OCI-LY7 (cell line): Measurements from ENCODE around the gene METTL27. TPM values are rescaled to one million over a fixed set of nuclear protein-coding genes. Genes with fewer than 3 reads are reported as not detected.
"Not testable (repeated sequence)": the region's sequence is repeated elsewhere in the genome, so short reads cannot be mapped to it uniquely, and the experiment has no call there.

Source experiments
- BruUV-seq: library from RNA; stranded (reverse); fragments of 400-500 nt; replicated peaks from 2 replicates; lab custom pipeline; 2021; lab: Mats Ljungman, UMichigan
- CTCF ChIA-PET: fragments of 300-600 bp; sonication (Branson Sonifier 250); formaldehyde crosslinking; loops from one replicate; lab custom pipeline; 2022; ENCODE audit warnings: antibody characterized with exemption; ENCODE audit not compliant: unreplicated experiment; lab: Charles Lee
- POLR2A ChIA-PET: fragments of 300-600 bp; sonication (Branson Sonifier 250); formaldehyde crosslinking; loops from one replicate; lab custom pipeline; 2022; ENCODE audit warnings: antibody characterized with exemption; lab: Charles Lee
- DNase-seq: peaks from one replicate; pipeline ENCODE4 v3.0.0-alpha.2; 2015; ENCODE audit warnings: low spot score
- H2AFZ ChIP-seq: fragments of 200-600 bp; sonication (generic), shearing (Covaris generic); 2 replicates; pipeline ENCODE4 v1.6.1; 2014; ENCODE audit warnings: mild to moderate bottlenecking, antibody characterized with exemption, low read length, moderate library complexity
- H3K27ac ChIP-seq: fragments of 200-600 bp; sonication (generic); 2 replicates; pipeline ENCODE4 v1.5.1; 2014; ENCODE audit warnings: mixed run types, low read depth, mild to moderate bottlenecking, moderate library complexity, low read length, inconsistent platforms; ENCODE audit not compliant: poor library complexity, severe bottlenecking
- H3K36me3 ChIP-seq: fragments of 200-600 bp; sonication (generic); 2 replicates; pipeline ENCODE4 v1.6.1; 2014; ENCODE audit warnings: mild to moderate bottlenecking, antibody characterized with exemption, low read length, moderate library complexity, mixed read lengths; ENCODE audit not compliant: insufficient read depth
- H3K4me1 ChIP-seq: fragments of 200-600 bp; sonication (generic); 2 replicates; pipeline ENCODE4 v1.5.1; 2014; ENCODE audit warnings: mild to moderate bottlenecking, low read length; ENCODE audit not compliant: insufficient read depth, poor library complexity, severe bottlenecking
- H3K4me2 ChIP-seq: fragments of 200-600 bp; sonication (generic); 2 replicates; pipeline ENCODE4 v1.6.1; 2014; ENCODE audit warnings: mild to moderate bottlenecking, low read length
- H3K4me3 ChIP-seq: fragments of 200-600 bp; sonication (generic); 2 replicates; pipeline ENCODE4 v1.5.1; 2014; ENCODE audit warnings: mild to moderate bottlenecking, low read depth, low read length; ENCODE audit not compliant: poor library complexity, severe bottlenecking
- H3K79me2 ChIP-seq: fragments of 200-600 bp; sonication (generic); 2 replicates; pipeline ENCODE4 v1.6.1; 2016; ENCODE audit warnings: low read depth, mild to moderate bottlenecking, low read length, moderate library complexity, mixed read lengths; ENCODE audit not compliant: insufficient read depth
- H3K9me2 ChIP-seq: fragments of 200-600 bp; sonication (generic); 2 replicates; pipeline ENCODE4 v1.6.1; 2016; ENCODE audit warnings: mild to moderate bottlenecking, low read length, mixed read lengths; ENCODE audit not compliant: insufficient read depth
- H3K9me3 ChIP-seq: fragments of 200-600 bp; sonication (generic); 2 replicates; pipeline ENCODE4 v1.6.1; 2014; ENCODE audit warnings: mild to moderate bottlenecking, mixed run types, low read length, mixed read lengths
- H4K20me1 ChIP-seq: fragments of 200-600 bp; sonication (generic); 2 replicates; pipeline ENCODE4 v1.6.1; 2014; ENCODE audit warnings: mild to moderate bottlenecking, antibody characterized with exemption, low read length, moderate library complexity, mixed read lengths; ENCODE audit not compliant: insufficient read depth
- EZH2phosphoT487 ChIP-seq: fragments of 200-600 bp; sonication (generic); IDR thresholded peaks from 2 replicates; pipeline ENCODE4 v1.6.1; 2018; ENCODE audit warnings: low read depth, borderline replicate concordance, mild to moderate bottlenecking, mixed run types, antibody characterized with exemption, low read length, moderate library complexity, mixed read lengths
- intact Hi-C: fragments of 100-400 bp; cut with micrococcal nuclease; formaldehyde crosslinking; loops from one replicate; pipeline ENCODE4 v1.10.0; 2022; ENCODE audit not compliant: unreplicated experiment
- total RNA-seq, 2 experiments: library from RNA; depleted of rRNA in 1 of 2; stranded (reverse); fragments of >200 nt in 1 of 2; shearing (Covaris generic) in 1 of 2; gene quantifications; 2 replicates each; pipeline ENCODE4 v1.2.3, GENCODE V29; 2014 to 2022
- TF ChIP-seq, protein P1 (sequence below): fragments of 200-600 bp; sonication (generic); conservative IDR thresholded peaks from 2 replicates; pipeline ENCODE4 v1.5.1; 2014; ENCODE audit warnings: mild to moderate bottlenecking, antibody characterized with exemption, low read length, moderate library complexity, mixed read lengths

The METTL27 gene
- total RNA-seq, 2 experiments from 2014 or later = 0.92 to 2.1 TPM

DNA sequence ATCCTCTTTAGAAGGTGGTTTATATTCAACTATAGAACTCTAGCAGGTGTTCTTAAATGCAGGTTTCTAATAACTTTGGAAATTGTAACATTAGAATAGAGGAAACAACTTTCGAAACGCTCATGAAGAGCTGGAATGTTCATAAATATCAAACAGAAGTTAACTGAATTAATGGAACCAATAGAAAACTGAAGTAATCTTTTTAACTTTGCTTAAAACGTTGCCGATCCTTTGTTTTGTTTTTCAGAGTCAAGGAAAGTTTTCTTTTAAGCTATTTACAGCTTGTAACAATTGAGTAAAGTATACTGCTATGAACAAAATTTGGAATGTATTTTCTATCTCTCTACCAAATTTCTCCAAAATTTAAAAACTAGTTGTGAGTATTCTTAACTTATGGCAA lies 53.3 kb downstream of the METTL27 start:
- TF ChIP-seq EZH2phosphoT487 = no peak
- TF ChIP-seq, protein P1, sequence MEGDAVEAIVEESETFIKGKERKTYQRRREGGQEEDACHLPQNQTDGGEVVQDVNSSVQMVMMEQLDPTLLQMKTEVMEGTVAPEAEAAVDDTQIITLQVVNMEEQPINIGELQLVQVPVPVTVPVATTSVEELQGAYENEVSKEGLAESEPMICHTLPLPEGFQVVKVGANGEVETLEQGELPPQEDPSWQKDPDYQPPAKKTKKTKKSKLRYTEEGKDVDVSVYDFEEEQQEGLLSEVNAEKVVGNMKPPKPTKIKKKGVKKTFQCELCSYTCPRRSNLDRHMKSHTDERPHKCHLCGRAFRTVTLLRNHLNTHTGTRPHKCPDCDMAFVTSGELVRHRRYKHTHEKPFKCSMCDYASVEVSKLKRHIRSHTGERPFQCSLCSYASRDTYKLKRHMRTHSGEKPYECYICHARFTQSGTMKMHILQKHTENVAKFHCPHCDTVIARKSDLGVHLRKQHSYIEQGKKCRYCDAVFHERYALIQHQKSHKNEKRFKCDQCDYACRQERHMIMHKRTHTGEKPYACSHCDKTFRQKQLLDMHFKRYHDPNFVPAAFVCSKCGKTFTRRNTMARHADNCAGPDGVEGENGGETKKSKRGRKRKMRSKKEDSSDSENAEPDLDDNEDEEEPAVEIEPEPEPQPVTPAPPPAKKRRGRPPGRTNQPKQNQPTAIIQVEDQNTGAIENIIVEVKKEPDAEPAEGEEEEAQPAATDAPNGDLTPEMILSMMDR = no peak
- POLR2A ChIA-PET = no interaction called here
- Histone ChIP-seq H3K27ac (no peak overlapping the region), H3K9me3 (peaks cover 4% of the 10 kb centered on the region; the same call in 1 of the 2 replicates), H2AFZ (no peak overlapping the region), H3K4me2 (no peak overlapping the region), H3K36me3 (no peaks in the 10 kb centered on the region), H3K79me2 (no peaks in the 10 kb centered on the region), H3K4me1 (no peaks in the 10 kb centered on the region), H3K9me2 (no peaks in the 10 kb centered on the region), H3K4me3 (no peak overlapping the region), H4K20me1 (no peaks in the 10 kb centered on the region)
- DNase-seq = no peak
- CTCF ChIA-PET = no interaction called here
- intact Hi-C loops = no loop called here
- BruUV-seq = no TSS peak

DNA sequence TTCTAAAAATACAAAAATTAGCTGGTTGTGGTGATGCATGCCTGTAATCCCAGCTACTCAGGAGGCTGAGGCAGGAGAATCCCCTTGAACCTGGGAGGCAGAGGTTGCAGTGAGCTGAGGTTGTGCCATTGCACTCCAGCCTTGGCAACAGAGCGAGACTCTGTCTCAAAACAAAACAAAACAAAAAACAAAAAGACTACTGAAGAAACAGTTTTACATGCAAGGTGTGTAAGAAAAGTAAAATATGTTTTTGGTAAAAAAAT lies 54.6 kb downstream of the METTL27 start:
- H3K9me3 ChIP-seq, H3K4me1 ChIP-seq, H3K9me2 ChIP-seq, H3K27ac ChIP-seq, BruUV-seq, CTCF ChIA-PET, intact Hi-C loops, H4K20me1 ChIP-seq, H2AFZ ChIP-seq, POLR2A ChIA-PET, H3K79me2 ChIP-seq, H3K4me3 ChIP-seq, DNase-seq, H3K36me3 ChIP-seq, H3K4me2 ChIP-seq: not testable (repeated sequence)

GRCh38 chr7:73786588-73786987 lies 55.7 kb downstream of the METTL27 start:
- DNase-seq = no peak
- H3K4me3 ChIP-seq = no peak overlapping the region
- H3K4me1 ChIP-seq = no peaks in the 10 kb centered on the region
- no peak overlapping the region for H2AFZ ChIP-seq
- ChIA-PET CTCF (no interaction called here), POLR2A (no interaction called here)
- no peaks in the 10 kb centered on the region for H3K9me2 ChIP-seq
- no TSS peak for BruUV-seq
- H3K4me2 ChIP-seq = no peak overlapping the region
- no peak for TF ChIP-seq EZH2phosphoT487
- TF ChIP-seq, protein P1 = no peak
- H4K20me1 ChIP-seq = no peaks in the 10 kb centered on the region
- H3K27ac ChIP-seq = no peak overlapping the region
- H3K79me2 ChIP-seq = no peaks in the 10 kb centered on the region
- intact Hi-C loops = no loop called here
- no peaks in the 10 kb centered on the region for H3K36me3 ChIP-seq
- H3K9me3 ChIP-seq = peaks cover 4% of the 10 kb centered on the region; the same call in 1 of the 2 replicates

Other genes starting within 250 kb of the METTL27 start
- not detected in 2 replicates for gene MLXIPL, start 218.0 kb downstream of the METTL27 start, total RNA-seq (2014; rRNA removed; shearing (Covaris generic))
- gene MLXIPL, start 218.0 kb downstream of the METTL27 start, total RNA-seq (2022) = not detected in 2 replicates
- 2.4 and 5.3 TPM in 2 replicates for gene VPS37D, start 174.7 kb downstream of the METTL27 start, total RNA-seq (2014; rRNA removed; shearing (Covaris generic))
- 5.2 and 5.3 TPM in 2 replicates for gene VPS37D, start 174.7 kb downstream of the METTL27 start, total RNA-seq (2022)
- gene DNAJC30, start 159.1 kb downstream of the METTL27 start, total RNA-seq (2014; rRNA removed; shearing (Covaris generic)) = 4.0 and 5.9 TPM in 2 replicates
- 11.8 and 13.7 TPM in 2 replicates for gene DNAJC30, start 159.1 kb downstream of the METTL27 start, total RNA-seq (2022)
- 58.1 and 65.0 TPM in 2 replicates for gene BUD23, start 158.9 kb downstream of the METTL27 start, total RNA-seq (2014; rRNA removed; shearing (Covaris generic))
- 75.8 and 91.1 TPM in 2 replicates for gene BUD23, start 158.9 kb downstream of the METTL27 start, total RNA-seq (2022)
- 5.3 and 11.3 TPM in 2 replicates for gene STX1A, start 122.8 kb downstream of the METTL27 start, total RNA-seq (2014; rRNA removed; shearing (Covaris generic))
- 5.7 TPM in 2 replicates for gene STX1A, start 122.8 kb downstream of the METTL27 start, total RNA-seq (2022)
- gene ABHD11, start 103.7 kb downstream of the METTL27 start, total RNA-seq (2014; rRNA removed; shearing (Covaris generic)) = 25.8 and 27.4 TPM in 2 replicates
- gene ABHD11, start 103.7 kb downstream of the METTL27 start, total RNA-seq (2022) = 27.5 and 30.5 TPM in 2 replicates
- gene CLDN3, start 72.2 kb downstream of the METTL27 start, total RNA-seq (2014; rRNA removed; shearing (Covaris generic)) = not detected in 2 replicates
- gene CLDN3, start 72.2 kb downstream of the METTL27 start, total RNA-seq (2022) = not detected in 2 replicates
- gene CLDN4, start 11.5 kb downstream of the METTL27 start, total RNA-seq (2014; rRNA removed; shearing (Covaris generic)) = 0.13 TPM in 2 replicates
- gene CLDN4, start 11.5 kb downstream of the METTL27 start, total RNA-seq (2022) = 0.90 and 1.0 TPM in 2 replicates
- not detected in 2 replicates for gene TMEM270, start 18.6 kb upstream of the METTL27 start, total RNA-seq (2014; rRNA removed; shearing (Covaris generic))
- gene TMEM270, start 18.6 kb upstream of the METTL27 start, total RNA-seq (2022) = not detected in 2 replicates
- gene ELN, start 185.7 kb upstream of the METTL27 start, total RNA-seq (2014; rRNA removed; shearing (Covaris generic)) = not detected in 2 replicates
- not detected in 2 replicates for gene ELN, start 185.7 kb upstream of the METTL27 start, total RNA-seq (2022)
- 21.9 and 31.7 TPM in 2 replicates for gene LIMK1, start 241.3 kb upstream of the METTL27 start, total RNA-seq (2014; rRNA removed; shearing (Covaris generic))
- gene LIMK1, start 241.3 kb upstream of the METTL27 start, total RNA-seq (2022) = 59.7 and 67.3 TPM in 2 replicates